Endothelial cell of umbilical vein (primary cell): ENCODE data around the gene WSB2. TPM values are rescaled to one million over a fixed set of nuclear protein-coding genes. Genes with fewer than 3 reads are reported as not detected.

Experiments used
- BruUV-seq: library from RNA; stranded (reverse); fragments of 400-500 nt; replicated peaks from 2 replicates; lab custom pipeline; 2021; lab: Mats Ljungman, UMichigan
- CTCF ChIA-PET: fragments of 300-600, 350-600 bp; sonication (Branson Sonifier 250); formaldehyde crosslinking; loops from one replicate; lab custom pipeline; 2021; ENCODE audit warnings: antibody characterized with exemption, inconsistent platforms; lab: Charles Lee
- POLR2A ChIA-PET: fragments of 300-600, 350-600 bp; sonication (Branson Sonifier 250); formaldehyde crosslinking; loops from one replicate; lab custom pipeline; 2021; ENCODE audit warnings: antibody characterized with exemption, inconsistent platforms; lab: Charles Lee
- DNase-seq: peaks from one replicate; pipeline ENCODE4 v3.0.0-alpha.2; 2011; ENCODE audit warnings: low read depth, low spot score
- FAIRE-seq: peaks from 2 replicates; lab custom pipeline; 2011; peaks lifted over from hg19 to GRCh38; lab: Jason Lieb, UNC
- H2AFZ ChIP-seq: 2 replicates; pipeline ENCODE4 v1.6.0; 2012; ENCODE audit warnings: low read depth, low read length, control low read depth, inconsistent platforms
- H3K27ac ChIP-seq: 2 replicates; pipeline ENCODE4 v1.5.1; 2011; ENCODE audit warnings: low read depth, mild to moderate bottlenecking, control low read depth, low read length, moderate library complexity; ENCODE audit not compliant: insufficient read depth
- H3K27me3 ChIP-seq, 2 experiments: 2 replicates each; pipeline versions ENCODE4 v1.6.0 to v1.6.1; 2011; ENCODE audit warnings: low read length in 2 of 2, mixed read lengths in 1 of 2; ENCODE audit not compliant: control insufficient read depth in 2 of 2, insufficient read depth in 2 of 2
- H3K36me3 ChIP-seq, 2 experiments: 2 replicates in 1 of 2; 3 replicates in 1 of 2; pipeline ENCODE4 v1.5.1; 2011; ENCODE audit warnings: low read length in 2 of 2, mild to moderate bottlenecking in 1 of 2, moderate library complexity in 1 of 2; ENCODE audit not compliant: control insufficient read depth in 2 of 2, insufficient read depth in 2 of 2; ENCODE audit errors: extremely low read depth in 1 of 2
- H3K4me1 ChIP-seq: 3 replicates; pipeline ENCODE4 v1.5.1; 2011; ENCODE audit warnings: mild to moderate bottlenecking, low read length; ENCODE audit not compliant: control insufficient read depth, insufficient read depth; ENCODE audit errors: extremely low read depth
- H3K4me2 ChIP-seq: 2 replicates; pipeline ENCODE4 v1.6.1; 2011; ENCODE audit warnings: low read length, control low read depth, mixed read lengths; ENCODE audit not compliant: insufficient read depth
- H3K4me3 ChIP-seq, 3 experiments: fragments of 200-600 bp in 1 of 3; sonication (generic), shearing (Covaris generic) in 1 of 3; replicated peaks in 1 of 3; 2 replicates each; pipeline ENCODE4 v1.5.1; 2011 to 2016; ENCODE audit warnings: control low read depth in 3 of 3, low read length in 3 of 3, mild to moderate bottlenecking in 2 of 3, inconsistent platforms in 1 of 3, low read depth in 1 of 3, moderate library complexity in 1 of 3; ENCODE audit not compliant: insufficient read depth in 1 of 3
- H3K79me2 ChIP-seq: 2 replicates; pipeline ENCODE4 v1.6.0; 2012; ENCODE audit warnings: low read length, inconsistent platforms; ENCODE audit not compliant: control insufficient read depth, insufficient read depth
- H3K9ac ChIP-seq: replicated peaks from 2 replicates; pipeline ENCODE3; 2011; ENCODE audit warnings: low read length, control low read depth; ENCODE audit not compliant: insufficient read depth; ENCODE audit errors: extremely low read depth
- H3K9me1 ChIP-seq: replicated peaks from 3 replicates; pipeline ENCODE4 v1.6.0; 2011; ENCODE audit warnings: mild to moderate bottlenecking, low read length; ENCODE audit not compliant: control insufficient read depth, insufficient read depth; ENCODE audit errors: extremely low read depth
- H3K9me3 ChIP-seq: replicated peaks from 2 replicates; pipeline ENCODE4 v1.5.1; 2012; ENCODE audit warnings: low read length, inconsistent platforms; ENCODE audit not compliant: control insufficient read depth, insufficient read depth
- H4K20me1 ChIP-seq: replicated peaks from 2 replicates; pipeline ENCODE3; 2011; ENCODE audit warnings: mild to moderate bottlenecking, low read length; ENCODE audit not compliant: control insufficient read depth, insufficient read depth; ENCODE audit errors: extremely low read depth
- POLR2A ChIP-seq: IDR thresholded peaks from 2 replicates; pipeline ENCODE4 v1.6.1; 2012; ENCODE audit warnings: low read depth, mild to moderate bottlenecking, control low read depth, low read length
- POLR2AphosphoS5 ChIP-seq: IDR thresholded peaks from 2 replicates; pipeline ENCODE4 v1.6.1; 2012; ENCODE audit warnings: low read depth, mild to moderate bottlenecking, control low read depth, low read length, moderate library complexity; ENCODE audit not compliant: insufficient read depth
- dilution Hi-C: fragments of 300-500 bp; cut with MboI; formaldehyde crosslinking; loops from one replicate; pipeline ENCODE4 v1.15.0; 2019; ENCODE audit warnings: low sequenced_read_pairs; ENCODE audit not compliant: extremely low pct_ligation_motif_present
- intact Hi-C: fragments of 100-400 bp; cut with micrococcal nuclease; formaldehyde crosslinking; loops from one replicate; pipeline ENCODE4 v1.10.0; 2022
- polyA plus RNA-seq, 4 experiments: library from polyadenylated mRNA; depleted of rRNA in 3 of 4; stranded (reverse) in 3 of 4; unstranded in 1 of 4; fragments of >200 nt; gene quantifications; 2 replicates each; pipeline versions ENCODE4 v1.2.1 to v1.2.3, GENCODE V29; 2011 to 2012; ENCODE audit warnings: missing spikeins in 1 of 4
- total RNA-seq: library from RNA; stranded (reverse); gene quantifications from 2 replicates; pipeline ENCODE4 v1.2.3, GENCODE V29; 2021
- TF ChIP-seq, protein P1 (sequence below), 2 donors: IDR thresholded peaks; 1 replicate in 1 of 2; 2 replicates in 1 of 2; pipeline ENCODE4 v1.5.1; 2011; ENCODE audit warnings: low read length in 2 of 2, mild to moderate bottlenecking in 2 of 2, moderate library complexity in 2 of 2, control low read depth in 1 of 2, inconsistent platforms in 1 of 2, low read depth in 1 of 2; ENCODE audit not compliant: insufficient read depth in 1 of 2; ENCODE audit errors: extremely low read depth in 1 of 2

The WSB2 gene
- total and polyA plus RNA-seq, 2 donors (not counting 3 experiments of a cell fraction or from before 2014, with no cell fraction given), result 73.6 to 107 TPM

DNA sequence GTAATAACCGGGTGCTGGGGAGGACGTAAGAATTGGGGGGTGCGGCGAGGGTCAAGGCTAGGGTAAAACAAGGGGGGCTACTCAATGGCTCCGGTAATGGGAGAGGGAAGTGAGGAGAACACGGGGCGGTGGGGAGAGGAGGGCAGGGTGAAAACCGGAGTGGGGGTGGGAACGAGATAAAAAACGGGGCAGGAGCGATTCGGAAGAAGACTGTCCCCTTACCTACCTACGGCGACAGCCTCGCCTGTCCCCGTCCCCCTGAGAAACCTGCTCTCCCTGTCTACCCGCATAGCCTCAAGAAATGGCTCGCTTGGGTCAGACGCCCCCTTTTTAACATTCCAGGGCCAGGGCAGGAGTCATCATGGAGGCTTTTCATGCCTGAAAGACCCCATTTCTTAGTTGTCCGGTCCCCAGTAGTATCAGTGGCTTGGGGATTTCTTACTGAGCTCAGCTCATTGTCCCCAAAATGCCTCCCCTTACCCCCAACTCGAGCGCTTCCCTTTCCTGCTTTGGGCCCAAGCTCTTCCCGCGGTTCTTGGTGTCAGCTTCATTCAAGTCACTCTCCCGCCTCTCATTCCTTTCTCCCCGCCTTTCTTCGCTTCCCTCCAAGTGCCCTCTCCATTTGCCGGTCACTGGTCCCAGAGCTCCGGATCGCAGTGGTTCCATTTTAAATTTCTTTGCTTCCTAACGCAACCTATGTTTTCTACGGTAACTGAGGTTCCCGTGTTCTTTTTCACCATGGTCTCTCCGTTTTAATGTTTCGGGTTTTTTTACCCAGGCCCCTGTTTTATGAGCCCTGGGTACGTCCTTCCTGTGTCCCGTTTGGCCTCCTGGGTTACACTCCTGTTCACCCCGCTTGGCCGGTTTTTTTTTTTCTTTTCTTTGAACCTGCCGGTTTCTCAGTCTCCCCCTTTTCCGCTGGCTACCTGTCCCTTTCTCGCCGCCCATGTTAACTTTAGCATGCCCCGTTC, 1.2 kb upstream of the WSB2 start:
- H2AFZ ChIP-seq, result peak overlapping the region; percentile 83
- H3K27me3 ChIP-seq, result no peaks in the 10 kb centered on the region
- no peaks in the 10 kb centered on the region for H3K9me1 ChIP-seq
- no peaks in the 10 kb centered on the region for H4K20me1 ChIP-seq
- H3K4me2 ChIP-seq, result peak overlapping the region; percentile 97
- H3K79me2 ChIP-seq, result peaks cover 28% of the 10 kb centered on the region
- dilution Hi-C loops, result no loop called here
- no peaks in the 10 kb centered on the region for H3K9me3 ChIP-seq
- TF ChIP-seq POLR2AphosphoS5 (peak; percentile 84), POLR2A (peak; percentile 93)
- TF ChIP-seq, protein P1, sequence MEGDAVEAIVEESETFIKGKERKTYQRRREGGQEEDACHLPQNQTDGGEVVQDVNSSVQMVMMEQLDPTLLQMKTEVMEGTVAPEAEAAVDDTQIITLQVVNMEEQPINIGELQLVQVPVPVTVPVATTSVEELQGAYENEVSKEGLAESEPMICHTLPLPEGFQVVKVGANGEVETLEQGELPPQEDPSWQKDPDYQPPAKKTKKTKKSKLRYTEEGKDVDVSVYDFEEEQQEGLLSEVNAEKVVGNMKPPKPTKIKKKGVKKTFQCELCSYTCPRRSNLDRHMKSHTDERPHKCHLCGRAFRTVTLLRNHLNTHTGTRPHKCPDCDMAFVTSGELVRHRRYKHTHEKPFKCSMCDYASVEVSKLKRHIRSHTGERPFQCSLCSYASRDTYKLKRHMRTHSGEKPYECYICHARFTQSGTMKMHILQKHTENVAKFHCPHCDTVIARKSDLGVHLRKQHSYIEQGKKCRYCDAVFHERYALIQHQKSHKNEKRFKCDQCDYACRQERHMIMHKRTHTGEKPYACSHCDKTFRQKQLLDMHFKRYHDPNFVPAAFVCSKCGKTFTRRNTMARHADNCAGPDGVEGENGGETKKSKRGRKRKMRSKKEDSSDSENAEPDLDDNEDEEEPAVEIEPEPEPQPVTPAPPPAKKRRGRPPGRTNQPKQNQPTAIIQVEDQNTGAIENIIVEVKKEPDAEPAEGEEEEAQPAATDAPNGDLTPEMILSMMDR (IDR thresholded peaks at IDR 0.05; ENCODE audit: extremely low read depth in 1 of 2, insufficient read depth in 1 of 2, low read depth in 1 of 2, low read length in 2 of 2), result no peak
- peak overlapping the region; percentile 96 for H3K9ac ChIP-seq
- DNase-seq, result peak; percentile 49
- CTCF ChIA-PET, result interaction anchor here (0.8 to 2.3 kb wide), 9 partner anchors 9 to 695 kb away, joined by 3 to 6 read pairs (median 3); partner anchors contain the start of genes PEBP1, RFC5 and VSIG10
- peak overlapping the region; percentile 89 for H3K27ac ChIP-seq
- H3K4me1 ChIP-seq, result peaks cover 17% of the 10 kb centered on the region
- H3K36me3 ChIP-seq, result peaks cover 0 to 5% of the 10 kb centered on the region in 2 experiments
- intact Hi-C loops, result loop anchor here (1.0 kb wide), 4 partner anchors 10 to 74 kb away; partner anchors contain the start of genes PEBP1, RFC5 and VSIG10
- BruUV-seq, result TSS peak; percentile 63
- POLR2A ChIA-PET, result interaction anchor here (0.6 to 0.8 kb wide), 2 partner anchors 11 to 246 kb away, joined by 3 read pairs; no protein-coding TSS in a partner anchor
- peak; percentile 61 for FAIRE-seq
- H3K4me3 ChIP-seq, result peak overlapping the region; percentile 61 to 99 (median 81)
